NCI-H1417 treated with DMSO at 0.1 percent for 48 hours (cell line): ENCODE data around the gene FOXL2.
"Not testable (repeated sequence)": the region's sequence is repeated elsewhere in the genome, so short reads cannot be mapped to it uniquely, and the experiment has no call there.

ENCODE experiments used
- DNase-seq: peaks from one replicate; lab custom pipeline; 2025; lab: John Stamatoyannopoulos, UW

Gene FOXL2

GRCh38 chr3:138933068-138933668 is 13.8 kb downstream of the FOXL2 start:
- no peak for DNase-seq

GRCh38 chr3:138928727-138929372 is 18.1 kb downstream of the FOXL2 start:
- DNase-seq: no peak

- peak; percentile 13 for DNase-seq
Measured at GRCh38 chr3:138923531-138923994, 23.4 kb downstream of the FOXL2 start.

GRCh38 chr3:138922400-138922799 is 24.5 kb downstream of the FOXL2 start:
- DNase-seq: not testable (repeated sequence)

GRCh38 chr3:138921316-138922292 is 25.3 kb downstream of the FOXL2 start:
- DNase-seq: no peak

GRCh38 chr3:138919325-138919724 is 27.6 kb downstream of the FOXL2 start:
- no peak for DNase-seq

- no peak for DNase-seq
Measured at GRCh38 chr3:138916824-138917223, 30.1 kb downstream of the FOXL2 start.

GRCh38 chr3:138915503-138916498 is 31.1 kb downstream of the FOXL2 start:
- DNase-seq: peak; percentile 23

- no peak for DNase-seq
Measured at GRCh38 chr3:138914870-138915502, 32.0 kb downstream of the FOXL2 start.

- no peak for DNase-seq
Measured at GRCh38 chr3:138913766-138914165, 33.2 kb downstream of the FOXL2 start.

- DNase-seq: no peak
Measured at GRCh38 chr3:138912237-138912636, 34.7 kb downstream of the FOXL2 start.

- DNase-seq: no peak
Measured at GRCh38 chr3:138911621-138912020, 35.3 kb downstream of the FOXL2 start.

GRCh38 chr3:138909904-138910303 is 37.0 kb downstream of the FOXL2 start:
- DNase-seq: no peak

- DNase-seq: no peak
Measured at GRCh38 chr3:138908846-138909245, 38.1 kb downstream of the FOXL2 start.

- DNase-seq: no peak
Measured at GRCh38 chr3:138907539-138907938, 39.4 kb downstream of the FOXL2 start.

- DNase-seq: no peak
Measured at GRCh38 chr3:138902171-138902570, 44.8 kb downstream of the FOXL2 start.

- no peak for DNase-seq
Measured at GRCh38 chr3:138901567-138901966, 45.4 kb downstream of the FOXL2 start.

GRCh38 chr3:138899351-138899991 is 47.5 kb downstream of the FOXL2 start:
- no peak for DNase-seq

GRCh38 chr3:138898708-138899107 is 48.2 kb downstream of the FOXL2 start:
- DNase-seq: no peak

GRCh38 chr3:138898301-138898700 is 48.6 kb downstream of the FOXL2 start:
- DNase-seq: no peak
